ENCODE results near the gene TFIP11.

DNA sequence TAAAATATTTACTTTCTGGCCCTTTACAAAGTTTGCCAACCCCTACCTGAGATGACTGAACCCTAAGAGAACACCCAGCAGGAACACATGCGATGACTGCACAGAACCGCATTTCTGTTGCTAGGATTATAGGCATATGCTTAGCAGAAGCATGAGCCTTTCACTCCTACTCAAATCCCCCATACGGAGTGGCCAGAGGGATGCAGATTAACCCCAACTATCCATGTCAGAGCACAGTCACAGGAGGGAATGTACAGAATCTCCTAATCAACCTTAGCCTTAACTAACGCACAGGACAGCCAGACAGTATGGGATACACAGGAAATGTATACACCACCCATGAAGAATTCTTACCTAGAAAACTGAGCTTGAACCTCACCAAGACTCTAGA lies 34.9 kb downstream of the TFIP11 start:
- TF ChIP-seq, protein P1, sequence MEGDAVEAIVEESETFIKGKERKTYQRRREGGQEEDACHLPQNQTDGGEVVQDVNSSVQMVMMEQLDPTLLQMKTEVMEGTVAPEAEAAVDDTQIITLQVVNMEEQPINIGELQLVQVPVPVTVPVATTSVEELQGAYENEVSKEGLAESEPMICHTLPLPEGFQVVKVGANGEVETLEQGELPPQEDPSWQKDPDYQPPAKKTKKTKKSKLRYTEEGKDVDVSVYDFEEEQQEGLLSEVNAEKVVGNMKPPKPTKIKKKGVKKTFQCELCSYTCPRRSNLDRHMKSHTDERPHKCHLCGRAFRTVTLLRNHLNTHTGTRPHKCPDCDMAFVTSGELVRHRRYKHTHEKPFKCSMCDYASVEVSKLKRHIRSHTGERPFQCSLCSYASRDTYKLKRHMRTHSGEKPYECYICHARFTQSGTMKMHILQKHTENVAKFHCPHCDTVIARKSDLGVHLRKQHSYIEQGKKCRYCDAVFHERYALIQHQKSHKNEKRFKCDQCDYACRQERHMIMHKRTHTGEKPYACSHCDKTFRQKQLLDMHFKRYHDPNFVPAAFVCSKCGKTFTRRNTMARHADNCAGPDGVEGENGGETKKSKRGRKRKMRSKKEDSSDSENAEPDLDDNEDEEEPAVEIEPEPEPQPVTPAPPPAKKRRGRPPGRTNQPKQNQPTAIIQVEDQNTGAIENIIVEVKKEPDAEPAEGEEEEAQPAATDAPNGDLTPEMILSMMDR (IDR thresholded peaks at IDR 0.05; ENCODE audit: insufficient read depth, low read length) = no peak
- TF ChIP-seq GABPA (IDR thresholded peaks at IDR 0.05; ENCODE audit: low read depth) (no peak), POLR2AphosphoS5 (IDR thresholded peaks at IDR 0.05; ENCODE audit: low read depth) (no peak), SPI1 (IDR thresholded peaks at IDR 0.05; ENCODE audit: borderline replicate concordance, low read depth) (no peak)
- TF ChIP-seq, protein P2, sequence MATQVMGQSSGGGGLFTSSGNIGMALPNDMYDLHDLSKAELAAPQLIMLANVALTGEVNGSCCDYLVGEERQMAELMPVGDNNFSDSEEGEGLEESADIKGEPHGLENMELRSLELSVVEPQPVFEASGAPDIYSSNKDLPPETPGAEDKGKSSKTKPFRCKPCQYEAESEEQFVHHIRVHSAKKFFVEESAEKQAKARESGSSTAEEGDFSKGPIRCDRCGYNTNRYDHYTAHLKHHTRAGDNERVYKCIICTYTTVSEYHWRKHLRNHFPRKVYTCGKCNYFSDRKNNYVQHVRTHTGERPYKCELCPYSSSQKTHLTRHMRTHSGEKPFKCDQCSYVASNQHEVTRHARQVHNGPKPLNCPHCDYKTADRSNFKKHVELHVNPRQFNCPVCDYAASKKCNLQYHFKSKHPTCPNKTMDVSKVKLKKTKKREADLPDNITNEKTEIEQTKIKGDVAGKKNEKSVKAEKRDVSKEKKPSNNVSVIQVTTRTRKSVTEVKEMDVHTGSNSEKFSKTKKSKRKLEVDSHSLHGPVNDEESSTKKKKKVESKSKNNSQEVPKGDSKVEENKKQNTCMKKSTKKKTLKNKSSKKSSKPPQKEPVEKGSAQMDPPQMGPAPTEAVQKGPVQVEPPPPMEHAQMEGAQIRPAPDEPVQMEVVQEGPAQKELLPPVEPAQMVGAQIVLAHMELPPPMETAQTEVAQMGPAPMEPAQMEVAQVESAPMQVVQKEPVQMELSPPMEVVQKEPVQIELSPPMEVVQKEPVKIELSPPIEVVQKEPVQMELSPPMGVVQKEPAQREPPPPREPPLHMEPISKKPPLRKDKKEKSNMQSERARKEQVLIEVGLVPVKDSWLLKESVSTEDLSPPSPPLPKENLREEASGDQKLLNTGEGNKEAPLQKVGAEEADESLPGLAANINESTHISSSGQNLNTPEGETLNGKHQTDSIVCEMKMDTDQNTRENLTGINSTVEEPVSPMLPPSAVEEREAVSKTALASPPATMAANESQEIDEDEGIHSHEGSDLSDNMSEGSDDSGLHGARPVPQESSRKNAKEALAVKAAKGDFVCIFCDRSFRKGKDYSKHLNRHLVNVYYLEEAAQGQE (IDR thresholded peaks at IDR 0.05; ENCODE audit: insufficient replicate concordance, low read depth) = no peak

All from HL-60 (cell line).